ENCODE measurements around the gene HOXD12. TPM values are rescaled to one million over a fixed set of nuclear protein-coding genes. Genes with fewer than 3 reads are reported as not detected.
A peak's percentile ranks its signal among the peaks of the same experiment; 100 is the strongest.

HOXD12 gene
- total and polyA plus RNA-seq, 2 experiments from 2014 or later = not detected

DNA sequence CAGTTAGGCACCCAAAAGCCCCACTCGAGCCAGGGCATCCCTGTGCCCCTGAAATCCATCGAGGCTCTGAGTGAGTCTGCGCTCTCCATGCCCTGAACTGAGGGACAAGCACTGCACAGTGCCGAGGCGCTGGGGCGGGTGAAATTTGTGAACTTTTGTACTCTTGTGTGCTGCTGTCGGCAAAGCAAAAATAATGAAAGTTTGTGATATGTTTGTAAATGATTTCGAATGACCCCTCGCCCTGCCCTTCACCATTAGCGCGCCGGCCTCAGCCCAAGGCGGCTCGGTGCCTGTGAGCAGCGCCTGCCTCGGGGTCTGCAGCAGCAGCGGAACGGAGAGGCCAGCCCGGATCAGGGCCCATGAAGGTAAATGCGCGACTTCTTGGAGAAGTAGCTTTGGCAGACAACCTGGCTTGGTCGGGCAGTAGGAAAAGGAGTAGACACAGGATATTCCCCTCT lies 49.9 kb downstream of the HOXD12 start:
- Histone ChIP-seq H3K9me2 (ENCODE audit: insufficient read depth) (no peaks in the 10 kb centered on the region), H3K4me3 (0 out of 2 replicates have a peak overlapping the region, but pooled peaks have one; percentile 17), H3K4me1 (ENCODE audit: insufficient read depth) (peaks cover 22% of the 10 kb centered on the region), H4K20me1 (replicated peaks; ENCODE audit: insufficient read depth) (peaks cover 52% of the 10 kb centered on the region), H3K27me3 (ENCODE audit: insufficient read depth) (peaks cover 100% of the 10 kb centered on the region), H2AFZ (no peak overlapping the region), H3F3A (replicated peaks; ENCODE audit: low read depth) (peaks cover 25% of the 10 kb centered on the region; the same call in 1 of the 2 replicates), H3K4me2 (no peak overlapping the region), H3K36me3 (ENCODE audit: insufficient read depth) (no peaks in the 10 kb centered on the region), H3K27ac (ENCODE audit: low read depth) (no peak overlapping the region), H3K79me2 (replicated peaks; ENCODE audit: insufficient read depth) (no peaks in the 10 kb centered on the region)
- peaks cover 15% of the 10 kb centered on the region for H3K4me1 Mint-ChIP-seq
- H3K27ac Mint-ChIP-seq = no peak overlapping the region
- H3K27me3 Mint-ChIP-seq (ENCODE audit: insufficient read depth, low read depth, poor library complexity) = peaks cover 99% of the 10 kb centered on the region
- TF ChIP-seq ETS1 (IDR thresholded peaks at IDR 0.05) (no peak), NANOG (IDR thresholded peaks at IDR 0.05; ENCODE audit: borderline replicate concordance) (no peak), EZH2 (IDR thresholded peaks at IDR 0.05; ENCODE audit: low read depth, unreplicated experiment) (peak; percentile 93), ZNF462 (CRISPR knock-in tag; IDR thresholded peaks at IDR 0.05) (no peak), ZNF331 (CRISPR knock-in tag; IDR thresholded peaks at IDR 0.05; ENCODE audit: low read depth) (no peak), STAT1 (IDR thresholded peaks at IDR 0.05; ENCODE audit: unreplicated experiment) (no peak), ZNF114 (CRISPR knock-in tag; IDR thresholded peaks at IDR 0.05) (no peak), EZH2phosphoT487 (IDR thresholded peaks at IDR 0.05; ENCODE audit: unreplicated experiment) (peak; percentile 95), POLR2AphosphoS5 (IDR thresholded peaks at IDR 0.05; ENCODE audit: low read depth) (no peak), CREB1 (CRISPR knock-in tag; IDR thresholded peaks at IDR 0.05; ENCODE audit: low read depth) (no peak), JUNB (IDR thresholded peaks at IDR 0.05; ENCODE audit: unreplicated experiment) (no peak)
- TF ChIP-seq, protein P1, sequence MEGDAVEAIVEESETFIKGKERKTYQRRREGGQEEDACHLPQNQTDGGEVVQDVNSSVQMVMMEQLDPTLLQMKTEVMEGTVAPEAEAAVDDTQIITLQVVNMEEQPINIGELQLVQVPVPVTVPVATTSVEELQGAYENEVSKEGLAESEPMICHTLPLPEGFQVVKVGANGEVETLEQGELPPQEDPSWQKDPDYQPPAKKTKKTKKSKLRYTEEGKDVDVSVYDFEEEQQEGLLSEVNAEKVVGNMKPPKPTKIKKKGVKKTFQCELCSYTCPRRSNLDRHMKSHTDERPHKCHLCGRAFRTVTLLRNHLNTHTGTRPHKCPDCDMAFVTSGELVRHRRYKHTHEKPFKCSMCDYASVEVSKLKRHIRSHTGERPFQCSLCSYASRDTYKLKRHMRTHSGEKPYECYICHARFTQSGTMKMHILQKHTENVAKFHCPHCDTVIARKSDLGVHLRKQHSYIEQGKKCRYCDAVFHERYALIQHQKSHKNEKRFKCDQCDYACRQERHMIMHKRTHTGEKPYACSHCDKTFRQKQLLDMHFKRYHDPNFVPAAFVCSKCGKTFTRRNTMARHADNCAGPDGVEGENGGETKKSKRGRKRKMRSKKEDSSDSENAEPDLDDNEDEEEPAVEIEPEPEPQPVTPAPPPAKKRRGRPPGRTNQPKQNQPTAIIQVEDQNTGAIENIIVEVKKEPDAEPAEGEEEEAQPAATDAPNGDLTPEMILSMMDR (conservative IDR thresholded peaks at IDR 0.05; ENCODE audit: low read depth in 2 of 2) = no peak
- TF ChIP-seq, protein P2, sequence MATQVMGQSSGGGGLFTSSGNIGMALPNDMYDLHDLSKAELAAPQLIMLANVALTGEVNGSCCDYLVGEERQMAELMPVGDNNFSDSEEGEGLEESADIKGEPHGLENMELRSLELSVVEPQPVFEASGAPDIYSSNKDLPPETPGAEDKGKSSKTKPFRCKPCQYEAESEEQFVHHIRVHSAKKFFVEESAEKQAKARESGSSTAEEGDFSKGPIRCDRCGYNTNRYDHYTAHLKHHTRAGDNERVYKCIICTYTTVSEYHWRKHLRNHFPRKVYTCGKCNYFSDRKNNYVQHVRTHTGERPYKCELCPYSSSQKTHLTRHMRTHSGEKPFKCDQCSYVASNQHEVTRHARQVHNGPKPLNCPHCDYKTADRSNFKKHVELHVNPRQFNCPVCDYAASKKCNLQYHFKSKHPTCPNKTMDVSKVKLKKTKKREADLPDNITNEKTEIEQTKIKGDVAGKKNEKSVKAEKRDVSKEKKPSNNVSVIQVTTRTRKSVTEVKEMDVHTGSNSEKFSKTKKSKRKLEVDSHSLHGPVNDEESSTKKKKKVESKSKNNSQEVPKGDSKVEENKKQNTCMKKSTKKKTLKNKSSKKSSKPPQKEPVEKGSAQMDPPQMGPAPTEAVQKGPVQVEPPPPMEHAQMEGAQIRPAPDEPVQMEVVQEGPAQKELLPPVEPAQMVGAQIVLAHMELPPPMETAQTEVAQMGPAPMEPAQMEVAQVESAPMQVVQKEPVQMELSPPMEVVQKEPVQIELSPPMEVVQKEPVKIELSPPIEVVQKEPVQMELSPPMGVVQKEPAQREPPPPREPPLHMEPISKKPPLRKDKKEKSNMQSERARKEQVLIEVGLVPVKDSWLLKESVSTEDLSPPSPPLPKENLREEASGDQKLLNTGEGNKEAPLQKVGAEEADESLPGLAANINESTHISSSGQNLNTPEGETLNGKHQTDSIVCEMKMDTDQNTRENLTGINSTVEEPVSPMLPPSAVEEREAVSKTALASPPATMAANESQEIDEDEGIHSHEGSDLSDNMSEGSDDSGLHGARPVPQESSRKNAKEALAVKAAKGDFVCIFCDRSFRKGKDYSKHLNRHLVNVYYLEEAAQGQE (IDR thresholded peaks at IDR 0.05; ENCODE audit: unreplicated experiment) = no peak
- H3K36me3 Mint-ChIP-seq (ENCODE audit: low read depth) = no peaks in the 10 kb centered on the region
- DNase-seq (ENCODE audit: low spot score) = peak; percentile 51
- peak; percentile 9; the same call in 2 of the 3 replicates for ATAC-seq
- H3K9me3 Mint-ChIP-seq = 0 out of 3 replicates have a peak, but pooled peaks cover 2% of the 10 kb centered on the region
- no peak overlapping the region for H3K4me3 Mint-ChIP-seq
